Karpas-422 (cell line): Measurements from ENCODE around the gene LRRN2. TPM values are rescaled to one million over a fixed set of nuclear protein-coding genes. Genes with fewer than 3 reads are reported as not detected.

ENCODE experiments used
- DNase-seq: peaks from one replicate; pipeline ENCODE4 v3.0.0-alpha.2; 2015
- H2AFZ ChIP-seq: fragments of 200-600 bp; sonication (generic); 2 replicates; pipeline ENCODE4 v1.6.1; 2014; ENCODE audit warnings: antibody characterized with exemption, low read length, mixed read lengths
- H3K27ac ChIP-seq: fragments of 200-600 bp; sonication (generic); 2 replicates; pipeline ENCODE4 v1.5.1; 2014; ENCODE audit warnings: mild to moderate bottlenecking, low read length, moderate library complexity
- H3K27me3 ChIP-seq: fragments of 200-600 bp; sonication (generic); 2 replicates; pipeline ENCODE4 v1.6.1; 2014; ENCODE audit warnings: low read length, mixed read lengths
- H3K36me3 ChIP-seq: fragments of 200-600 bp; sonication (generic); 2 replicates; pipeline ENCODE4 v1.6.1; 2014; ENCODE audit warnings: low read length, mixed read lengths; ENCODE audit not compliant: insufficient read depth
- H3K4me1 ChIP-seq: fragments of 200-600 bp; sonication (generic); 2 replicates; pipeline ENCODE4 v1.6.1; 2014; ENCODE audit warnings: mild to moderate bottlenecking, low read length, mixed read lengths
- H3K4me2 ChIP-seq: fragments of 200-600 bp; sonication (generic); 2 replicates; pipeline ENCODE4 v1.6.1; 2014; ENCODE audit warnings: low read length, low read depth, mild to moderate bottlenecking; ENCODE audit not compliant: poor library complexity, severe bottlenecking
- H3K4me3 ChIP-seq: fragments of 200-600 bp; sonication (generic); 2 replicates; pipeline ENCODE4 v1.5.1; 2014; ENCODE audit warnings: mild to moderate bottlenecking, antibody characterized with exemption, low read length, mixed read lengths
- H3K79me2 ChIP-seq: fragments of 200-600 bp; sonication (generic); 2 replicates; pipeline ENCODE4 v1.6.1; 2014; ENCODE audit warnings: mild to moderate bottlenecking, low read length, mixed read lengths
- H3K9ac ChIP-seq: fragments of 200-600 bp; sonication (generic); 2 replicates; pipeline ENCODE4 v1.6.0; 2014; ENCODE audit warnings: low read length
- H3K9me2 ChIP-seq: fragments of 200-600 bp; sonication (generic), shearing (Covaris generic); replicated peaks from 2 replicates; pipeline ENCODE4 v1.6.0; 2014; ENCODE audit warnings: mild to moderate bottlenecking, low read length, moderate library complexity; ENCODE audit not compliant: insufficient read depth
- H3K9me3 ChIP-seq: fragments of 300-700, 200-600 bp; sonication (generic); 2 replicates; pipeline ENCODE4 v1.6.1; 2014; ENCODE audit warnings: low read length, mixed read lengths
- H4K20me1 ChIP-seq: fragments of 200-600 bp; sonication (generic); 2 replicates; pipeline ENCODE4 v1.6.1; 2014; ENCODE audit warnings: mild to moderate bottlenecking, antibody characterized with exemption, low read length, low read depth; ENCODE audit not compliant: insufficient read depth
- total RNA-seq: library from RNA; depleted of rRNA; stranded (reverse); fragments of >200 nt; shearing (Covaris generic); gene quantifications from 2 replicates; pipeline ENCODE4 v1.2.3, GENCODE V29; 2014; ENCODE audit warnings: low replicate concordance

Gene LRRN2
- total RNA-seq, 1 experiment from 2014 or later = not detected

GRCh38 chr1:204714861-204715511 is 29.4 kb upstream of the LRRN2 start:
- no peaks in the 10 kb centered on the region for H3K79me2 ChIP-seq
- H2AFZ ChIP-seq = peak overlapping the region; percentile 49
- peak overlapping the region; percentile 56 for H3K9ac ChIP-seq

GRCh38 chr1:204714194-204714860 is 28.8 kb upstream of the LRRN2 start:
- peaks cover 44% of the 10 kb centered on the region for H3K4me1 ChIP-seq
- H3K27ac ChIP-seq = peak overlapping the region; percentile 50; the same call in 1 of the 2 replicates
- no peaks in the 10 kb centered on the region for H3K27me3 ChIP-seq
- peak; percentile 83 for DNase-seq
- H3K9me2 ChIP-seq = no peaks in the 10 kb centered on the region
- peak overlapping the region; percentile 96 for H3K4me2 ChIP-seq
- H3K9ac ChIP-seq = peak overlapping the region; percentile 56
- no peaks in the 10 kb centered on the region for H4K20me1 ChIP-seq
- H3K9me3 ChIP-seq = no peaks in the 10 kb centered on the region
- H3K79me2 ChIP-seq = no peaks in the 10 kb centered on the region
- peak overlapping the region; percentile 64 for H3K4me3 ChIP-seq
- H3K36me3 ChIP-seq = no peaks in the 10 kb centered on the region
- peak overlapping the region; percentile 49 for H2AFZ ChIP-seq

More at GRCh38 chr1:204714861-204715511, 29.4 kb upstream of the LRRN2 start:
- peak overlapping the region; percentile 96 for H3K4me2 ChIP-seq
- H3K9me3 ChIP-seq = no peaks in the 10 kb centered on the region
- H3K4me1 ChIP-seq = peaks cover 42% of the 10 kb centered on the region
- H3K4me3 ChIP-seq = peak overlapping the region; percentile 64
- H4K20me1 ChIP-seq = no peaks in the 10 kb centered on the region
- peak overlapping the region; percentile 50 for H3K27ac ChIP-seq
- H3K36me3 ChIP-seq = no peaks in the 10 kb centered on the region
- peak; percentile 78 for DNase-seq
- H3K9me2 ChIP-seq = no peaks in the 10 kb centered on the region
- H3K27me3 ChIP-seq = no peaks in the 10 kb centered on the region

GRCh38 chr1:204713541-204713940 is 28.0 kb upstream of the LRRN2 start:
- no peaks in the 10 kb centered on the region for H3K9me2 ChIP-seq
- H3K4me3 ChIP-seq = peak overlapping the region; percentile 64
- peak overlapping the region; percentile 96 for H3K4me2 ChIP-seq
- no peaks in the 10 kb centered on the region for H3K27me3 ChIP-seq
- H3K36me3 ChIP-seq = no peaks in the 10 kb centered on the region
- H3K9me3 ChIP-seq = no peaks in the 10 kb centered on the region
- no peaks in the 10 kb centered on the region for H3K79me2 ChIP-seq
- H4K20me1 ChIP-seq = no peaks in the 10 kb centered on the region
- H2AFZ ChIP-seq = no peak overlapping the region
- peaks cover 44% of the 10 kb centered on the region for H3K4me1 ChIP-seq
- H3K27ac ChIP-seq = no peak overlapping the region
- peak; percentile 50 for DNase-seq
- H3K9ac ChIP-seq = peak overlapping the region; percentile 56; the same call in 1 of the 2 replicates

- Histone ChIP-seq H3K4me1 (peaks cover 44% of the 10 kb centered on the region), H3K27ac (no peak overlapping the region), H3K27me3 (no peaks in the 10 kb centered on the region), H3K4me2 (peak overlapping the region; percentile 96), H2AFZ (no peak overlapping the region), H3K36me3 (no peaks in the 10 kb centered on the region), H3K79me2 (no peaks in the 10 kb centered on the region), H3K9ac (no peak overlapping the region), H3K9me3 (no peaks in the 10 kb centered on the region), H4K20me1 (no peaks in the 10 kb centered on the region), H3K4me3 (no peak overlapping the region), H3K9me2 (no peaks in the 10 kb centered on the region)
- DNase-seq = no peak
Measured at GRCh38 chr1:204712708-204713430, 27.3 kb upstream of the LRRN2 start.

- Histone ChIP-seq H3K4me3 (no peak overlapping the region), H3K27ac (no peak overlapping the region), H3K4me2 (no peak overlapping the region), H3K36me3 (no peaks in the 10 kb centered on the region), H2AFZ (no peak overlapping the region), H3K4me1 (peaks cover 44% of the 10 kb centered on the region), H3K27me3 (no peaks in the 10 kb centered on the region), H3K9ac (no peak overlapping the region), H4K20me1 (no peaks in the 10 kb centered on the region), H3K9me2 (no peaks in the 10 kb centered on the region), H3K9me3 (no peaks in the 10 kb centered on the region), H3K79me2 (no peaks in the 10 kb centered on the region)
- no peak for DNase-seq
Measured at GRCh38 chr1:204711947-204712701, 26.6 kb upstream of the LRRN2 start.

DNA sequence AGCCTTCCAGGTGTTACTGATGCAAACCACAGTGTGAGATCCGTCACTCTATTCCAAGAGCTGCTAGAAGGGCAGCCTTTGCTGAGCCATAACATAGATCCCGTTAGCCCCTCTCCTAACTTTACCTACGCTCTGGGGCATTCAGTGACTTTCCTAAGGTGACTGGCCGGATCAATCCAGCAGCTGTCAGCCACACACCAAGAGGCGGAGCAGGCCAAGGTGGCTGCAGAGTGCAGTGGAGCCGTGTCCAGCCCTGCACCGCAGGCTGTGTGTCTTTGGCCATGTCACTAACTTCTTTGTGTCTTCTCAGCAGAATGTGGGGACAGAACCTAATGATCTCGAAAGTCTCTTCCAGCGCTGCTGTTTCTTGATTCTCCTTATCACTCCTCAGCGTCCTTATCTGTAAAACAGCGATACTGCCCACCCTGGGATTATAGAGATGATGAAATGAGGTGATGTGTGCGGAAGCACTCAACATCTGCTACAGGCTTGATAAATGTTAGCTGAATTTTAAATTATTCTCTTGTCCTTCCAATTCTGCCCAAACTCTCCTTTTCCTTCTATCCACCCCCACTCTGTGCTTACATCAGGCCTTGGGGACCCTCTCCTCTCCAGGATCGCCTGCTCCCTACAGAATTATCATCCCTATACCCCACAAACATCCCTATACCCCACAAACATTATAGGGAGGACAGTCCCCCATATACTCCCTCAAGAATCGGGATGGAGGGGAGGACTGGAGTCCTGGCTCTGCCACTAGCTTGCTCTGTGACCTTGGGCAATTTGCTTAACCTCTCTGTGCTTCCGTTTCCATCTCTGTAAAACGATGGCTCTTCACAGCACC is 25.8 kb upstream of the LRRN2 start:
- Histone ChIP-seq H4K20me1 (no peaks in the 10 kb centered on the region), H3K4me3 (no peak overlapping the region), H3K27me3 (no peaks in the 10 kb centered on the region), H3K9me2 (no peaks in the 10 kb centered on the region), H3K27ac (no peak overlapping the region), H3K36me3 (no peaks in the 10 kb centered on the region), H3K9me3 (no peaks in the 10 kb centered on the region), H3K9ac (no peak overlapping the region), H2AFZ (no peak overlapping the region), H3K4me2 (no peak overlapping the region), H3K4me1 (peaks cover 44% of the 10 kb centered on the region), H3K79me2 (no peaks in the 10 kb centered on the region)
- no peak for DNase-seq

DNA sequence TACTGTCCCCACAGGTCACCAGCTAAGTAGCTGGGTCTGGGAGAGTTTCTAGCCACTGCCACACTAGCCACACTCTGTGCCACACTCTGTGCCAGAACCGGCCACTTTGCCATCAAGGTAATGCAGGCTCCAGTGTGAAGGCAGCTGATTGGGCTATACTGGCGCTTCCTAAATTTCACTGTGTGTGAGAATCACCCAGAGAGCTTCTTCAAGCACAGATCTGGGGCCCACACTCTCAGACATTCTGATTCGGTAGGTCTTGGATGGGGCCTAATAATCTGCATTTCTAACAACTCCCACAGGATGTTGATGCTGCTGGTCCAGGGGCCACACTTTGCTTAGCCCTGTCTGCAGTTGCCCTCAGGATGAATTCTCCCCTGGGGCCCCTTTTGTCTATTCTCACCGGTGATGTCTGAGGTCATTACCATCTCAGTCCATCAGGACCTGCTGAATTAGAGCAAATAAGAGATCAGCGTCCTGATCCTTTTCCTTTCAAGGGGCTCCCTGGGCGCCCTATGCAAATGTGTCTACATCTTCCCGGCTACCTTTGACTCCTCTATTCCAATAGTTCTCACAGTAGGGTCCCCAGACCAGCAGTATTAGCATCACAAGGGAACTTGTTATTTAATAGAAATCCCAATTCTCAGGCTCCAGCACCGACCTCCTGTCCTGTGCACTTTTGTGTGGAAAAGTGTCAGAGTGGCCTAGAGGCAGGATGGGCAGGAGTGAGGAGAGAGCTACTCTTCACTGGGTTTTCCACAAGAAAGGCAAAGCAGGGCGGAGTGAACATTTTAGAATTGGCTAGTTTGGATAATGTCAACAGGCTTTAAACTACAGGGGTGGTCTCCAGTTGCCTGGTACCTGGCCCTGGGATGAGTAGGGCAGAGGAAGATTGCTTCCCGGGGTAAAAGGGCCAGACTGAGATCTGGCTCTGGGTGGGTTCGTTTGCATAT is 24.7 kb upstream of the LRRN2 start:
- Histone ChIP-seq H3K4me2 (no peak overlapping the region), H4K20me1 (no peaks in the 10 kb centered on the region), H3K27me3 (no peaks in the 10 kb centered on the region), H3K9me2 (no peaks in the 10 kb centered on the region), H3K4me1 (peaks cover 38% of the 10 kb centered on the region), H3K9ac (no peak overlapping the region), H3K9me3 (no peaks in the 10 kb centered on the region), H3K79me2 (no peaks in the 10 kb centered on the region), H3K27ac (no peak overlapping the region), H3K4me3 (no peak overlapping the region), H2AFZ (no peak overlapping the region), H3K36me3 (no peaks in the 10 kb centered on the region)
- DNase-seq = no peak
